HG02642 (cell line): ENCODE measurements around the gene DNAH10.

Source experiments
- ATAC-seq: cut with Tn5 transposase; IDR thresholded peaks from one replicate; pipeline ENCODE4 v1.9.1; 2021; ENCODE audit warnings: mild to moderate bottlenecking; ENCODE audit not compliant: unreplicated experiment, poor library complexity

The DNAH10 gene

GRCh38 chr12:123958462-123958861, 196.4 kb downstream of the DNAH10 start:
- ATAC-seq, result no peak

GRCh38 chr12:123958876-123959275, 196.8 kb downstream of the DNAH10 start:
- ATAC-seq, result no peak

DNA sequence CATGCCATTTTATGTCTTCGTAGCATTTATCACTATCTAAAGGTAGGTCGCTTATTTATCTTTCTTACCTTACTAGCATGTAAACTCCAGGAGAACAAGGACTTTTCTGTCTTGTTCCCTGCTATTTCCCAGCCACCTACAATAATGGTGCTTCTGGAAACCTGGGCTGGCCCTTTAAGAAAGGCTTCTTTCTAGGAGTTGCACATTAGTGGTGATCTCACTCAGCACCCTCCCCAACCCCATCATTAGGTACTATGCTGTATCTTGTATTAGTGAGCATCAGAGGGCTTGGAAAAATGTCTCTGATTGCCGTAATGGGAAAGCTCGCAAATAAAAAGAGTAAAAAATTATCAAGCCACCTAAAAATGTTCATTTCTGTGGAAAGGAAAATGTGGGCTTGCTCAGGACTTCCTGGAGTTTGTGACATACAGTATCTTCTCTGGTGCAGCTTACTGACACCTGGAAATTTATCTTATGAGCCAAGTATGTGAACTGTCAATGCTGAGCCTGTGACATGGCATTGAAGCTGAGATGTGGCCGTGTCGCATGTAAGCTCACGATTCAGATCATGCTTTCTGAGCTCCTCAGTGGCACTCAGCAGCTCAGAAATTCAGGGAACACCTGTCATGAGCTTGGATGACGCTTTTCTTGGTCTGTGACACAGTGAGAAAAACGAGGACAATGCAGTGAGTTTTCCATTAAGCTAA, 198.1 kb downstream of the DNAH10 start:
- no peak for ATAC-seq

GRCh38 chr12:123960856-123961255, 198.8 kb downstream of the DNAH10 start:
- ATAC-seq, result no peak

- no peak for ATAC-seq
These were observed 199.7 kb downstream of the DNAH10 start for GRCh38 chr12:123961585-123962345.

DNA sequence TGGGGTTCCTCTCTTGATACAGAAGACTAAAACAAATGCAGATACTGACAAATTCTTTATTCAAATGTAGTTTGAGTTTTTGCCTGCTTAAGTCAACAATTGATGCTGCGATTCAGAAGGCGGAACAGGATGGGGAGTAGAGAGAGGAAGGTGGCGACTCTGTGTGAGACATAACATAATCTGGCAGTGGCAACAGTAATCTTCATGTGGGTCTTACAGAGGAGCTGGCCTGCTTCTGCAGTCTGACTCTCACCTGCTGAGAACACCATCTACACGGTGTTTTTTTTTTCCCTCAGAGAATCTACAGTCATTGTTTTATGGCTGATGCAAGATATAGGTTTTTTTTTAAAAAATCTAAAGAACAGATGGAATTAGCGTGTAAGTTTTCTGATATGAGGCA, 200.4 kb downstream of the DNAH10 start:
- no peak for ATAC-seq

DNA sequence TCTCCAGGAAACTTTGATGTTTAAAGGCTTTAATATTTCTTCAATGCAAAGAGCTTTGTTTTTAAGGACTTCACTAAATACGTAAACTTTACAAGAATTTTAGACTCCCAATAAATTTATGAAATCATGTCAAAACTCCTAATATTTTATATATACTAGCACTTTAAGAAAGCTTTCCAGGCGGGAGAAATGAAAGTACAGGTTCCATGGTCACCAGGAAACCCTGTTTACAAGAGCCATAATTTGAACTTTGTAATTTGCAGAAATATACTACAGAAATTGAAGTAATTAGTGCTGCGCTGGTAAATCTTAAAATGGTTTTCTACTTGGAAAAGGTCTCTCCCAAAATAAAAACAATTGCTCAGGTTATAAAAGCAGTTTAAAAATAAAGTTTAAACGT, 201.7 kb downstream of the DNAH10 start:
- no peak for ATAC-seq

DNA sequence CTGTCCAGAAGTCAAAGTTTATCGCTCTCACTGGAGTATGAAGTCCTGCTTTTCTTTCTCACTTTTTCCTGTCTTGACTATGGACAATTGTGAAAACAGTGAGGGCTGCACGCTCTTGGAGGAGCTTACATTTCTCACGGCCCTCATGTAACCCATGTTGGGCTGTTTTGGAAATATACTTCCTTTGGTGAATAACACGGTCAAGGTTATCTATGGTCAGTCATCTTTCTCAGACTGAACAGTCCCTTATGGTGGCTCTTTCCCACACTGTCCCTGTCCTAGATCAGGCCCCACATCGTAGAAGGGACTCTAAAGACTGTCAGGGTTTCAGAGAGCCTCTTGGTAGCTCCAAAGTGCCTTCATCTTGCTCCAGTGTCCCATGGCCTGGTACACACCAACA, 203.3 kb downstream of the DNAH10 start:
- no peak for ATAC-seq

- ATAC-seq, result no peak
These were observed 204.5 kb downstream of the DNAH10 start for GRCh38 chr12:123966596-123966995.

GRCh38 chr12:123967121-123967586, 205.1 kb downstream of the DNAH10 start:
- no peak for ATAC-seq

DNA sequence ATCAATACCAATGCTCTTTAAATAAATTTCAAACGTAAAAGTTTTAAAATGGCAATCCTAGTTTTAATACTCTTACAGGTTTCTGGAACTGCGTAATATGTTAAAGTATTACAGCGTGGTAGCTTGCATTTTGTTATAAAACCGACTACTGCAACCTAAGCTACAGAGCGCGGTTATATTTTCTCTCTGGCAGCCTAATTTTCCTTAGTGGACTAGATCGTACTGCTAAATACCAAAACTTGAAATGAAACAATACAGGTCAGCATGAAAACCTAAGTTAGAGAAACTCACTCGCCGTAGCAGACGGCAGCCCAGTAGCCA, 209.3 kb downstream of the DNAH10 start:
- no peak for ATAC-seq

GRCh38 chr12:123971770-123972456, 209.8 kb downstream of the DNAH10 start:
- ATAC-seq, result peak; percentile 5

DNA sequence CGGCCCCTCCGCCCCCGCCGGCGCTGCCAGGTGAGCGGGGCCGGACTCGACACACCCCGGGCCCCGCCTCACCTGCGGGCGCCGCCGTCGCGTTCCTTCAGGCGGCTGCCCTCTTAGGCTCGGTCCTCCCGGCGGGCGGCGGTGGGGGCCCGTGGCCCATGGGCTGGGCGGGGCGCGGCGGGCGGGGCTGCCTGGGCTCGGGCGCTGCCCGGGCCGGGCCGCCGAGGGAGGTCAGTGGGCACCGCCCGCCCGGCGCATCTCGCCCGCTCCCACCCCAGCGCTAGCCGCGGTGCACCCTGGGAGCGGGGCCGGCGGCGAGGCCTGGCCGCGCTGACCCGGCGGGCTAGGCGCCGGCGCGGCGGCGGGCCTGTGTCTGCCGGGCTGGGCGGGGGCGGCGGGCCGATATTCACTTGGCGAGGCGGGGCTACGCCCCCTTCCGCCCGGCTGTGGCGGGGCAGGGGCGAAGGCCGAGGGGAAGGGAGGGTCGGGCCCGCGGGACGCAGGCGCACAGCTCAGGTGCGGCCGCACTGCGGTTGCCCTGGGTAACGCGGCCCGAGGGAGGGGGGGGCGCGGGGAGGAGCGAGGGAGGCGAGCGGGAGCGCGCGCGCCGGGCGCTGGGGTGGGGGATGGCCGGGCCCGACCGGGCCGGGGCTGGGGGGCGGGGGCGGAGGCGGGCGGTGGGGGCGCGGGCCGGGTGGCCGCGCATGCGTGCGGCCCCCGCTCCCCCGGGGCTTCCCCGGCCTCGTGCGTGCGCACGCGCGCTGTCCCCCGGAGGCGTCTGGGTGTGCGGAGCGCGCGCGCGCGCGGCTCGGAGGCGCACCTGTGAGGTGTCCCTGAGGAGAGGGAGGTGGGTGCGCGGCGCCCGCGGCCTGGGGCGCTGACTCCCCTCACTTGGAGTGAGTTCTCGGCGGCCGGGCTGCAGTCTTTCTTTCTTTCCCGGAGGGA, 210.6 kb downstream of the DNAH10 start, which contains the start of the genes CCDC92 and ZNF664:
TSS of gene CCDC92 (minus strand) at position 375 of the 945 bp plus-strand sequence. CDS start 28,526 bp downstream, outside the sequence.
TSS of gene ZNF664 (plus strand) at position 759 of the 945 bp plus-strand sequence. CDS start 38,930 bp downstream, outside the sequence.
- peak; percentile 84 for ATAC-seq

DNA sequence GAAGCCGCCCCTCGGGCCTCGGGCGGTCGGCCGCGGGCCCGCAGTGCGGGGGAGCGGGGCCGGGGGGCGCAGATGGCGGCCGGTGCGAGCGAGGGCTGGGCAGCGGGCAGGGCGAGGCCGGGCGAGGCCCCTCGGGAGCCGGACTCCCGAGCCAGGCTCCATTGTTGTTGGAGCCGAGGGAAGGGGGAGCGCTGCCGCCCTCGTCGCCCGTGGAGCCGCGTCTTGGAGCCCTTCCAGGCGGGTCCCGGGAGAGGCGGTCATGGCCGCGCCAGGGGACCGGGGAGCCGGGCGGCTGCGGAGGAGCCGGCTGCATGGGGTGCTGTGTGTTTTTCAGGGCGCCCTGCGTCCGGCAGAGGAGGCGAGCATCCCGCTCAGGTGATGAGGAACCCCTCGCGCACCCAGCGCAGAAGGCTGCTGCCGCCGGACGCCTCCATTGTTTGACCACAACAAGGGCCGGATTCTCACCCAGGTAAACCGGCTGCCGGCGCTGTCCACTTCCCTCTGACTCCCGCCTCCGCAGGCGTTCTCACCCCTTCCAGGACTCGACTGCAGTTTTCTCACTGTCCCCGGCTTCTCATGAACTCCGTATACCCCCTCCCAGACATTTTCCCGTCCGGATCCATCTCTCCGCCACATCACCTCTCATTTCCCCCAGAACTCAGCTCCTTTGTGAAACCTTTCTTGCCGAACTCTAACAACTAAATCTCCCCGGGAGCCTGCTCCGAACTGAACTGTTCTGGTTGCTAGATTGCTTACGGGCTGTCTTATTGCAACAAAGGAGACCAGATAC, 211.6 kb downstream of the DNAH10 start:
- ATAC-seq, result peak; percentile 9

GRCh38 chr12:123976227-123976826, 214.2 kb downstream of the DNAH10 start:
- no peak for ATAC-seq

GRCh38 chr12:123979566-123979965, 217.5 kb downstream of the DNAH10 start:
- ATAC-seq, result no peak

- no peak for ATAC-seq
These were observed 220.2 kb downstream of the DNAH10 start for GRCh38 chr12:123982269-123982668.

DNA sequence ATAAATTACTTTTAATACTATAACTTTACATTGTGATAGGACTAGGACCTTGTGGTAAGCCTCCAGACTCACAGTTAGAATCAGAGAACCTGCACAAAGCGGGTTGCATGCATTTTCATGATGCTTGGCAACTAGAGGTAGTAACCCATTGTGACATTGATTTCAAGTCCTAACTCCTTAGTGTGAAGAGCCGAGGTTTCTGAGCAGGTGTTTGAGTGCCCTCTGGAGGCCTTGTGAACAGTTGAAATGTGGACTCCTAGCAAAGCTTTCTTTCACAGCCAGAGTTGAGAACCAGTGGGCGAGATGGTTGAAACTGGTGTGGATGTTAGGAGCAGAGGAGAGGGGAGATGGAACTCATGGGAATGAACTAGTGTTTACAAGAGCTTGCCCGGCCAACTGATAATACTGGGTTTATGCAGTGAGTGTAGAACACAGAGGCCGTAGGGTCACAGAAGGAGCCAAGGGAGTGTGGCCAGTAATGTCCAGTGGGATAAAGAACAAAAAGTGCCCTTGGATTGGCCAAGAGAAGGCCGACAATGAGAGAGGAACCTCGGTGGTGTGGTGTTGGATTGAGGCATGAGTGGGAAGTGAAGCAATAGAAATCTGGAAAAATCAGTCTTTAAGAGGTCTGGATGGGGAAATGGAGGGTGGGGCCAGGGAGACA, 221.9 kb downstream of the DNAH10 start:
- ATAC-seq, result no peak
